Measurements from ENCODE around the gene ATF6B. TPM values are rescaled to one million over a fixed set of nuclear protein-coding genes. Genes with fewer than 3 reads are reported as not detected.

ATF6B gene
- total RNA-seq, 1 experiment from 2014 or later = 70.2 TPM

- H3K27me3 ChIP-seq (replicated peaks; ENCODE audit: insufficient read depth, low read depth, low read length, poor library complexity) = no peaks in the 10 kb centered on the region
- H3K4me1 ChIP-seq (ENCODE audit: insufficient read depth, low read length, poor library complexity, severe bottlenecking) = peaks cover 21% of the 10 kb centered on the region
- BruUV-seq (replicated peaks) = no TSS peak
- peak overlapping the region; percentile 97 for H3K27ac ChIP-seq (ENCODE audit: low read depth, low read length, poor library complexity, severe bottlenecking)
- intact Hi-C loops (cut with micrococcal nuclease; ENCODE audit: unreplicated experiment) = loop anchor here (2.0 kb wide), 1 partner anchor 66 kb away; no protein-coding TSS in a partner anchor
- CTCF ChIA-PET = interaction anchor here (0.5 to 1.2 kb wide), 2 partner anchors 62 to 170 kb away, joined by 3 read pairs; partner anchors contain the start of genes NELFE, PBX2 and SKIC2
- no peak for DNase-seq (ENCODE audit: low spot score)
- TF ChIP-seq CTCF (conservative IDR thresholded peaks at IDR 0.05; ENCODE audit: low read depth, low read length) = no peak
- TF ChIP-seq EZH2 (IDR thresholded peaks at IDR 0.05; ENCODE audit: borderline replicate concordance, low read depth, low read length, poor library complexity, severe bottlenecking) = no peak
- no peaks in the 10 kb centered on the region for H3K9me3 ChIP-seq (ENCODE audit: low read depth, low read length, poor library complexity, severe bottlenecking)
- POLR2A ChIA-PET (ENCODE audit: low non-redundant PET) = interaction anchor here (0.8 kb wide), 1 partner anchor 67 kb away, joined by 3 read pairs; no protein-coding TSS in a partner anchor
- H3K4me3 ChIP-seq (ENCODE audit: low read depth, low read length, poor library complexity, severe bottlenecking) = peak overlapping the region; percentile 89
- peaks cover 9% of the 10 kb centered on the region for H3K36me3 ChIP-seq (ENCODE audit: insufficient read depth, low read length, poor library complexity, severe bottlenecking)
Measured at GRCh38 chr6:32128751-32129296, 778 bp upstream of the ATF6B start.

GRCh38 chr6:32127409-32127716 is 683 bp downstream of the ATF6B start:
- Histone ChIP-seq H3K27me3 (replicated peaks; ENCODE audit: insufficient read depth, low read depth, low read length, poor library complexity) (no peaks in the 10 kb centered on the region), H3K27ac (ENCODE audit: low read depth, low read length, poor library complexity, severe bottlenecking) (peak overlapping the region; percentile 97), H3K36me3 (ENCODE audit: insufficient read depth, low read length, poor library complexity, severe bottlenecking) (peaks cover 18% of the 10 kb centered on the region), H3K9me3 (ENCODE audit: low read depth, low read length, poor library complexity, severe bottlenecking) (no peaks in the 10 kb centered on the region), H3K4me1 (ENCODE audit: insufficient read depth, low read length, poor library complexity, severe bottlenecking) (peaks cover 21% of the 10 kb centered on the region), H3K4me3 (ENCODE audit: low read depth, low read length, poor library complexity, severe bottlenecking) (peak overlapping the region; percentile 89)
- TF ChIP-seq CTCF (conservative IDR thresholded peaks at IDR 0.05; ENCODE audit: low read depth, low read length) (no peak), EZH2 (IDR thresholded peaks at IDR 0.05; ENCODE audit: borderline replicate concordance, low read depth, low read length, poor library complexity, severe bottlenecking) (no peak)
- POLR2A ChIA-PET (ENCODE audit: low non-redundant PET) = no interaction called here
- intact Hi-C loops (cut with micrococcal nuclease; ENCODE audit: unreplicated experiment) = no loop called here
- CTCF ChIA-PET = interaction anchor here (1.2 kb wide), 1 partner anchor 63 kb away, joined by 3 read pairs; the partner anchor contains the start of gene PBX2
- no peak for DNase-seq (ENCODE audit: low spot score)
- BruUV-seq (replicated peaks) = no TSS peak

- ChIA-PET CTCF (no interaction called here), POLR2A (ENCODE audit: low non-redundant PET) (no interaction called here)
- peaks cover 18% of the 10 kb centered on the region for H3K36me3 ChIP-seq (ENCODE audit: insufficient read depth, low read length, poor library complexity, severe bottlenecking)
- intact Hi-C loops (cut with micrococcal nuclease; ENCODE audit: unreplicated experiment) = no loop called here
- H3K9me3 ChIP-seq (ENCODE audit: low read depth, low read length, poor library complexity, severe bottlenecking) = no peaks in the 10 kb centered on the region
- no peak for DNase-seq (ENCODE audit: low spot score)
- no TSS peak for BruUV-seq (replicated peaks)
- peaks cover 21% of the 10 kb centered on the region for H3K4me1 ChIP-seq (ENCODE audit: insufficient read depth, low read length, poor library complexity, severe bottlenecking)
- peak overlapping the region; percentile 89 for H3K4me3 ChIP-seq (ENCODE audit: low read depth, low read length, poor library complexity, severe bottlenecking)
- TF ChIP-seq CTCF (conservative IDR thresholded peaks at IDR 0.05; ENCODE audit: low read depth, low read length) (no peak), EZH2 (IDR thresholded peaks at IDR 0.05; ENCODE audit: borderline replicate concordance, low read depth, low read length, poor library complexity, severe bottlenecking) (no peak)
- no peaks in the 10 kb centered on the region for H3K27me3 ChIP-seq (replicated peaks; ENCODE audit: insufficient read depth, low read depth, low read length, poor library complexity)
- peak overlapping the region; percentile 97 for H3K27ac ChIP-seq (ENCODE audit: low read depth, low read length, poor library complexity, severe bottlenecking)
Measured at GRCh38 chr6:32126880-32127279, 1.2 kb downstream of the ATF6B start.
